ENCODE results near the gene MAPKAPK5. TPM values are rescaled to one million over a fixed set of nuclear protein-coding genes. Genes with fewer than 3 reads are reported as not detected.
"Not testable (repeated sequence)": the region's sequence is repeated elsewhere in the genome, so short reads cannot be mapped to it uniquely, and the experiment has no call there.

MAPKAPK5 gene
- total and polyA plus RNA-seq, 3 experiments from 2014 or later: 47.6 to 72.1 (median 69.8) TPM

- CTCF ChIA-PET: interaction anchor here (1.9 kb wide), 1 partner anchor 11 kb away, joined by 6 read pairs; no protein-coding TSS in a partner anchor
- Histone ChIP-seq H3K27me3 (ENCODE audit: insufficient read depth, low read length, poor library complexity, severe bottlenecking) (peaks cover 5% of the 10 kb centered on the region), H3K4me1 (ENCODE audit: insufficient read depth, low read length) (no peaks in the 10 kb centered on the region), H3K9me3 (ENCODE audit: low read length) (no peaks in the 10 kb centered on the region), H3K4me3 (ENCODE audit: low read length) (no peak overlapping the region), H3K36me3 (ENCODE audit: insufficient read depth, low read length) (no peaks in the 10 kb centered on the region), H3K27ac (ENCODE audit: low read depth, low read length) (no peak overlapping the region)
- Mint-ChIP-seq H3K27me3 (peaks cover 9 to 47% of the 10 kb centered on the region in 2 donors), H3K4me3 (no peak overlapping the region), H3K27ac (no peak overlapping the region), H3K4me1 (no peaks in the 10 kb centered on the region), H3K36me3 (no peaks in the 10 kb centered on the region), H3K9me3 (peaks cover 0 to 2% (median 0%) of the 10 kb centered on the region in 5 donors)
- DNase-seq: no peak
- POLR2A ChIA-PET: no interaction called here
Observed at GRCh38 chr12:111823891-111824290, 18.1 kb upstream of the MAPKAPK5 start.

GRCh38 chr12:111824312-111824711 is 17.7 kb upstream of the MAPKAPK5 start:
- H3K9me3 ChIP-seq (ENCODE audit: low read length); H3K4me1 ChIP-seq (ENCODE audit: insufficient read depth, low read length); H3K36me3 ChIP-seq (ENCODE audit: insufficient read depth, low read length); H3K4me3 ChIP-seq (ENCODE audit: low read length); H3K27ac ChIP-seq (ENCODE audit: low read depth, low read length); H3K27me3 ChIP-seq (ENCODE audit: insufficient read depth, low read length, poor library complexity, severe bottlenecking); H3K27ac Mint-ChIP-seq; H3K4me1 Mint-ChIP-seq; H3K9me3 Mint-ChIP-seq; H3K36me3 Mint-ChIP-seq; H3K4me3 Mint-ChIP-seq; POLR2A ChIA-PET: not testable (repeated sequence)
- CTCF ChIA-PET: interaction anchor here (1.0 kb wide), 1 partner anchor 11 kb away, joined by 3 read pairs; no protein-coding TSS in a partner anchor
- DNase-seq: peak in 1 of 5 donors; percentile 26
- H3K27me3 Mint-ChIP-seq: peaks cover 9 to 43% of the 10 kb centered on the region in 2 donors

GRCh38 chr12:111825509-111825908 is 16.5 kb upstream of the MAPKAPK5 start:
- H3K9me3 ChIP-seq (ENCODE audit: low read length): no peaks in the 10 kb centered on the region
- Mint-ChIP-seq H3K27me3 (peaks cover 9 to 35% of the 10 kb centered on the region in 2 donors), H3K36me3 (no peaks in the 10 kb centered on the region), H3K27ac (no peak overlapping the region), H3K4me3 (no peak overlapping the region), H3K4me1 (no peaks in the 10 kb centered on the region), H3K9me3 (peaks cover 0 to 2% (median 0%) of the 10 kb centered on the region in 5 donors)
- H3K4me1 ChIP-seq (ENCODE audit: insufficient read depth, low read length): no peaks in the 10 kb centered on the region
- no peak overlapping the region for H3K27ac ChIP-seq (ENCODE audit: low read depth, low read length)
- no peak for DNase-seq
- peaks cover 5% of the 10 kb centered on the region for H3K27me3 ChIP-seq (ENCODE audit: insufficient read depth, low read length, poor library complexity, severe bottlenecking)
- ChIA-PET CTCF (interaction anchor here (1.0 to 1.6 kb wide), 2 partner anchors 13 kb away, joined by 3 to 8 read pairs; no protein-coding TSS in a partner anchor), POLR2A (no interaction called here)
- H3K36me3 ChIP-seq (ENCODE audit: insufficient read depth, low read length): no peaks in the 10 kb centered on the region
- H3K4me3 ChIP-seq (ENCODE audit: low read length): no peak overlapping the region

GRCh38 chr12:111826316-111826715 is 15.7 kb upstream of the MAPKAPK5 start:
- no peak for DNase-seq
- no peaks in the 10 kb centered on the region for H3K36me3 ChIP-seq (ENCODE audit: insufficient read depth, low read length)
- no peak overlapping the region for H3K4me3 Mint-ChIP-seq
- H3K4me1 Mint-ChIP-seq: no peaks in the 10 kb centered on the region
- no peak overlapping the region for H3K27ac ChIP-seq (ENCODE audit: low read depth, low read length)
- H3K9me3 Mint-ChIP-seq: peaks cover 0 to 2% (median 0%) of the 10 kb centered on the region in 5 donors
- POLR2A ChIA-PET: interaction anchor here (0.7 kb wide), 1 partner anchor 186 kb away, joined by 4 read pairs; the partner anchor contains the start of gene TMEM116
- H3K36me3 Mint-ChIP-seq: no peaks in the 10 kb centered on the region
- H3K27me3 Mint-ChIP-seq: peaks cover 7 to 32% of the 10 kb centered on the region in 2 donors
- CTCF ChIA-PET: interaction anchor here (1.1 to 1.8 kb wide), 3 partner anchors 12 to 15 kb away, joined by 3 to 8 read pairs (median 3); no protein-coding TSS in a partner anchor
- no peak overlapping the region for H3K4me3 ChIP-seq (ENCODE audit: low read length)
- H3K27me3 ChIP-seq (ENCODE audit: insufficient read depth, low read length, poor library complexity, severe bottlenecking): peaks cover 5% of the 10 kb centered on the region
- H3K27ac Mint-ChIP-seq: no peak overlapping the region
- no peaks in the 10 kb centered on the region for H3K4me1 ChIP-seq (ENCODE audit: insufficient read depth, low read length)
- no peaks in the 10 kb centered on the region for H3K9me3 ChIP-seq (ENCODE audit: low read length)

- Mint-ChIP-seq H3K36me3 (no peaks in the 10 kb centered on the region), H3K27ac (no peak overlapping the region), H3K4me3 (no peak overlapping the region), H3K27me3 (peaks cover 7 to 30% of the 10 kb centered on the region in 2 donors), H3K4me1 (no peaks in the 10 kb centered on the region), H3K9me3 (peaks cover 0 to 2% (median 0%) of the 10 kb centered on the region in 5 donors)
- DNase-seq: no peak
- CTCF ChIA-PET: interaction anchor here (1.1 to 1.8 kb wide), 3 partner anchors 13 to 14 kb away, joined by 3 to 8 read pairs (median 3); no protein-coding TSS in a partner anchor
- Histone ChIP-seq H3K9me3 (ENCODE audit: low read length) (no peaks in the 10 kb centered on the region), H3K4me3 (ENCODE audit: low read length) (no peak overlapping the region), H3K27me3 (ENCODE audit: insufficient read depth, low read length, poor library complexity, severe bottlenecking) (peaks cover 2% of the 10 kb centered on the region), H3K4me1 (ENCODE audit: insufficient read depth, low read length) (no peaks in the 10 kb centered on the region), H3K27ac (ENCODE audit: low read depth, low read length) (no peak overlapping the region), H3K36me3 (ENCODE audit: insufficient read depth, low read length) (no peaks in the 10 kb centered on the region)
- POLR2A ChIA-PET: no interaction called here
Observed at GRCh38 chr12:111826992-111827391, 15.0 kb upstream of the MAPKAPK5 start.

GRCh38 chr12:111827907-111828306 is 14.1 kb upstream of the MAPKAPK5 start:
- ChIA-PET CTCF (interaction anchor here (1.8 kb wide), 1 partner anchor 13 kb away, joined by 3 read pairs; no protein-coding TSS in a partner anchor), POLR2A (no interaction called here)
- Histone ChIP-seq H3K36me3 (ENCODE audit: insufficient read depth, low read length) (no peaks in the 10 kb centered on the region), H3K4me1 (ENCODE audit: insufficient read depth, low read length) (no peaks in the 10 kb centered on the region), H3K9me3 (ENCODE audit: low read length) (no peaks in the 10 kb centered on the region), H3K4me3 (ENCODE audit: low read length) (no peak overlapping the region), H3K27me3 (ENCODE audit: insufficient read depth, low read length, poor library complexity, severe bottlenecking) (no peaks in the 10 kb centered on the region), H3K27ac (ENCODE audit: low read depth, low read length) (no peak overlapping the region)
- Mint-ChIP-seq H3K27me3 (peaks cover 7 to 21% of the 10 kb centered on the region in 2 donors), H3K36me3 (no peaks in the 10 kb centered on the region), H3K27ac (peak overlapping the region in 1 of 8 donors; percentile 42), H3K4me1 (no peaks in the 10 kb centered on the region), H3K4me3 (no peak overlapping the region), H3K9me3 (peaks cover 0 to 2% (median 0%) of the 10 kb centered on the region in 5 donors)
- no peak for DNase-seq

- Mint-ChIP-seq H3K36me3 (no peaks in the 10 kb centered on the region), H3K4me1 (no peaks in the 10 kb centered on the region), H3K9me3 (peaks cover 0 to 2% (median 0%) of the 10 kb centered on the region in 5 donors), H3K4me3 (no peak overlapping the region), H3K27me3 (peaks cover 5 to 16% of the 10 kb centered on the region in 2 donors), H3K27ac (no peak overlapping the region)
- H3K27ac ChIP-seq (ENCODE audit: low read depth, low read length): no peak overlapping the region
- ChIA-PET POLR2A (no interaction called here), CTCF (no interaction called here)
- no peaks in the 10 kb centered on the region for H3K36me3 ChIP-seq (ENCODE audit: insufficient read depth, low read length)
- DNase-seq: no peak
- H3K4me3 ChIP-seq (ENCODE audit: low read length): no peak overlapping the region
- H3K9me3 ChIP-seq (ENCODE audit: low read length): no peaks in the 10 kb centered on the region
- no peaks in the 10 kb centered on the region for H3K27me3 ChIP-seq (ENCODE audit: insufficient read depth, low read length, poor library complexity, severe bottlenecking)
- no peaks in the 10 kb centered on the region for H3K4me1 ChIP-seq (ENCODE audit: insufficient read depth, low read length)
Observed at GRCh38 chr12:111828338-111828979, 13.6 kb upstream of the MAPKAPK5 start.

GRCh38 chr12:111829635-111830034 is 12.4 kb upstream of the MAPKAPK5 start:
- H3K9me3 ChIP-seq (ENCODE audit: low read length); H3K4me3 ChIP-seq (ENCODE audit: low read length); H3K27me3 Mint-ChIP-seq; H3K36me3 Mint-ChIP-seq; H3K36me3 ChIP-seq (ENCODE audit: insufficient read depth, low read length); CTCF ChIA-PET; DNase-seq; H3K27ac Mint-ChIP-seq; H3K27ac ChIP-seq (ENCODE audit: low read depth, low read length); POLR2A ChIA-PET; H3K4me1 ChIP-seq (ENCODE audit: insufficient read depth, low read length); H3K4me3 Mint-ChIP-seq; H3K27me3 ChIP-seq (ENCODE audit: insufficient read depth, low read length, poor library complexity, severe bottlenecking); H3K9me3 Mint-ChIP-seq; H3K4me1 Mint-ChIP-seq: not testable (repeated sequence)

Data from CD8-positive, alpha-beta memory T cell (primary cell).